HCT116 (cell line): Measurements from ENCODE around the gene KRT83. TPM values are rescaled to one million over a fixed set of nuclear protein-coding genes. Genes with fewer than 3 reads are reported as not detected.
A peak's percentile ranks its signal among the peaks of the same experiment; 100 is the strongest.

ENCODE experiments used
- ATAC-seq: fragments of 200-7000 bp; cut with Tn5 transposase; 2 replicates; pipeline ENCODE4 v1.9.1; 2020; ENCODE audit warnings: mild to moderate bottlenecking, moderate library complexity
- BruUV-seq: library from RNA; stranded (reverse); fragments of 400-500 nt; replicated peaks from 2 replicates; lab custom pipeline; 2021; lab: Mats Ljungman, UMichigan
- CTCF ChIA-PET: fragments of 300-600 bp; sonication (Branson Sonifier 250); formaldehyde crosslinking; loops from one replicate; lab custom pipeline; 2021; ENCODE audit warnings: antibody characterized with exemption; lab: Charles Lee
- POLR2A ChIA-PET: fragments of 300-600, 350-600 bp; sonication (Branson Sonifier 250); formaldehyde crosslinking; loops from one replicate; lab custom pipeline; 2021; ENCODE audit warnings: antibody characterized with exemption; lab: Charles Lee
- RAD21 ChIA-PET, 2 experiments: fragments of 300-600 bp; sonication (Branson Sonifier 250); formaldehyde crosslinking; loops; one replicate each; lab custom pipeline; 2023; ENCODE audit warnings: low total read pairs in 2 of 2; ENCODE audit not compliant: uncharacterized antibody in 2 of 2, unreplicated experiment in 2 of 2, low non-redundant PET in 1 of 2; lab: Charles Lee
- DNase-seq: peaks from one replicate; pipeline ENCODE4 v3.0.0-alpha.2; 2010; ENCODE audit warnings: low read depth, low spot score
- H2AFZ ChIP-seq: fragments of 200-600 bp; shearing (Covaris generic), sonication (generic); 2 replicates; pipeline ENCODE4 v1.6.1; 2017; ENCODE audit warnings: low read depth, mixed run types, mixed read lengths, antibody characterized with exemption, low read length; ENCODE audit not compliant: poor library complexity, severe bottlenecking
- H3K27ac ChIP-seq: 2 replicates; pipeline ENCODE4 v1.5.1; 2012; ENCODE audit warnings: low read depth, low read length
- H3K27me3 ChIP-seq: fragments of 200-600 bp; sonication (generic); 2 replicates; pipeline ENCODE4 v1.6.1; 2016; ENCODE audit warnings: mixed run types, low read length, mixed read lengths; ENCODE audit not compliant: insufficient read depth
- H3K36me3 ChIP-seq, 2 experiments: fragments of 200-500 bp in 1 of 2; fragments of 200-600 bp in 1 of 2; sonication (Bioruptor generic) in 1 of 2; sonication (generic) in 1 of 2; 2 replicates each; pipeline versions ENCODE4 v1.5.1 to v1.6.1; 2014 to 2016; ENCODE audit warnings: low read length in 2 of 2, inconsistent platforms in 1 of 2, mixed read lengths in 1 of 2, mixed run types in 1 of 2; ENCODE audit not compliant: insufficient read depth in 2 of 2, control insufficient read depth in 1 of 2
- H3K4me1 ChIP-seq, 2 experiments: fragments of 200-600 bp in 1 of 2; sonication (generic) in 1 of 2; 2 replicates each; pipeline versions ENCODE4 v1.5.1 to v1.6.1; 2012 to 2017; ENCODE audit warnings: low read length in 2 of 2, inconsistent platforms in 1 of 2, mild to moderate bottlenecking in 1 of 2, mixed read lengths in 1 of 2, mixed run types in 1 of 2, moderate library complexity in 1 of 2; ENCODE audit not compliant: insufficient read depth in 2 of 2, control insufficient read depth in 1 of 2
- H3K4me2 ChIP-seq: fragments of 200-600 bp; sonication (generic); 2 replicates; pipeline ENCODE4 v1.6.1; 2017; ENCODE audit warnings: mixed run types, low read length, mixed read lengths
- H3K4me3 ChIP-seq, 2 experiments: fragments of 200-600 bp in 1 of 2; sonication (generic) in 1 of 2; replicated peaks in 1 of 2; 2 replicates each; pipeline ENCODE4 v1.5.1; 2011 to 2016; ENCODE audit warnings: low read length in 2 of 2, control low read depth in 1 of 2, low read depth in 1 of 2, mild to moderate bottlenecking in 1 of 2, mixed read lengths in 1 of 2, mixed run types in 1 of 2
- H3K79me2 ChIP-seq: fragments of 200-600 bp; sonication (generic); 2 replicates; pipeline ENCODE4 v1.6.1; 2017; ENCODE audit warnings: mild to moderate bottlenecking, mixed run types, low read length, moderate library complexity, mixed read lengths; ENCODE audit not compliant: insufficient read depth
- H3K9ac ChIP-seq: fragments of 200-600 bp; sonication (generic); 2 replicates; pipeline ENCODE4 v1.6.1; 2016; ENCODE audit warnings: low read length, mixed read lengths
- H3K9me2 ChIP-seq: fragments of 200-600 bp; sonication (generic), shearing (Covaris generic); 2 replicates; pipeline ENCODE4 v1.6.1; 2017; ENCODE audit warnings: mixed run types, mild to moderate bottlenecking, moderate library complexity; ENCODE audit not compliant: insufficient read depth
- H3K9me3 ChIP-seq, 2 experiments: fragments of 200-500 bp in 1 of 2; fragments of 200-600 bp in 1 of 2; sonication (Bioruptor generic) in 1 of 2; sonication (generic) in 1 of 2; 2 replicates each; pipeline ENCODE4 v1.6.1; 2014 to 2017; ENCODE audit warnings: low read length in 2 of 2, mixed read lengths in 2 of 2, inconsistent platforms in 1 of 2, low read depth in 1 of 2, mild to moderate bottlenecking in 1 of 2, mixed run types in 1 of 2, moderate library complexity in 1 of 2; ENCODE audit not compliant: control insufficient read depth in 1 of 2, insufficient read depth in 1 of 2
- H4K20me1 ChIP-seq: fragments of 200-600 bp; sonication (generic), shearing (Covaris generic); 2 replicates; pipeline ENCODE4 v1.6.1; 2017; ENCODE audit warnings: mixed run types, mild to moderate bottlenecking, moderate library complexity; ENCODE audit not compliant: insufficient read depth
- CBX3 ChIP-seq: IDR thresholded peaks from 2 replicates; pipeline ENCODE4 v1.6.1; 2012; ENCODE audit warnings: low read depth
- CEBPB ChIP-seq: IDR thresholded peaks from 2 replicates; pipeline ENCODE4 v1.6.1; 2012; ENCODE audit warnings: low read depth
- EZH2phosphoT487 ChIP-seq: fragments of 200-600 bp; IDR thresholded peaks from 2 replicates; pipeline ENCODE4 v1.6.1; 2018; ENCODE audit warnings: antibody characterized with exemption, borderline replicate concordance
- JUND ChIP-seq: IDR thresholded peaks from 2 replicates; pipeline ENCODE4 v1.6.1; 2012
- RAD21 ChIP-seq: IDR thresholded peaks from 2 replicates; pipeline ENCODE4 v1.6.1; 2012; ENCODE audit warnings: low read depth, mild to moderate bottlenecking
- YY1 ChIP-seq: IDR thresholded peaks from 2 replicates; pipeline ENCODE4 v1.6.1; 2011; ENCODE audit warnings: low read length, low read depth, moderate library complexity, mild to moderate bottlenecking; ENCODE audit not compliant: insufficient replicate concordance; ENCODE audit errors: extremely low read depth
- ZNF274 ChIP-seq: fragments of 200-500 bp; sonication (Bioruptor generic); IDR thresholded peaks from 2 replicates; pipeline ENCODE4 v1.6.1; 2014; ENCODE audit warnings: mild to moderate bottlenecking, low read depth, low read length, inconsistent platforms
- intact Hi-C: fragments of 100-400 bp; cut with micrococcal nuclease; formaldehyde crosslinking; loops from 2 replicates; pipeline ENCODE4 v1.10.0; 2022
- total RNA-seq: library from RNA; stranded (reverse); gene quantifications from one replicate; pipeline ENCODE4 v1.2.1, GENCODE V29; 2021; ENCODE audit not compliant: unreplicated experiment
- TF ChIP-seq, protein P1 (sequence below): IDR thresholded peaks from 2 replicates; pipeline ENCODE4 v1.6.1; 2012; ENCODE audit warnings: low read depth
- TF ChIP-seq, protein P2 (sequence below): IDR thresholded peaks from 2 replicates; pipeline ENCODE4 v1.6.1; 2011; ENCODE audit warnings: mild to moderate bottlenecking, low read length, moderate library complexity; ENCODE audit not compliant: insufficient replicate concordance; ENCODE audit errors: extremely low read depth
- TF ChIP-seq, protein P3 (sequence below), 3 experiments: fragments of 200-600 bp in 1 of 3; sonication (generic) in 1 of 3; IDR thresholded peaks in 2 of 3; conservative IDR thresholded peaks in 1 of 3; 2 replicates each; pipeline ENCODE4 v1.5.1; 2012 to 2017; ENCODE audit warnings: low read depth in 2 of 3, low read length in 2 of 3, antibody characterized with exemption in 1 of 3, borderline replicate concordance in 1 of 3, control low read depth in 1 of 3, mild to moderate bottlenecking in 1 of 3, mixed read lengths in 1 of 3, mixed run types in 1 of 3, moderate library complexity in 1 of 3; ENCODE audit not compliant: insufficient read depth in 1 of 3
- TF ChIP-seq, protein P4 (sequence below): IDR thresholded peaks from 2 replicates; pipeline ENCODE4 v1.6.1; 2012
- TF ChIP-seq, protein P5 (sequence below): IDR thresholded peaks from 2 replicates; pipeline ENCODE4 v1.6.1; 2012

KRT83 gene
- total RNA-seq, 1 experiment from 2014 or later: not detected

DNA sequence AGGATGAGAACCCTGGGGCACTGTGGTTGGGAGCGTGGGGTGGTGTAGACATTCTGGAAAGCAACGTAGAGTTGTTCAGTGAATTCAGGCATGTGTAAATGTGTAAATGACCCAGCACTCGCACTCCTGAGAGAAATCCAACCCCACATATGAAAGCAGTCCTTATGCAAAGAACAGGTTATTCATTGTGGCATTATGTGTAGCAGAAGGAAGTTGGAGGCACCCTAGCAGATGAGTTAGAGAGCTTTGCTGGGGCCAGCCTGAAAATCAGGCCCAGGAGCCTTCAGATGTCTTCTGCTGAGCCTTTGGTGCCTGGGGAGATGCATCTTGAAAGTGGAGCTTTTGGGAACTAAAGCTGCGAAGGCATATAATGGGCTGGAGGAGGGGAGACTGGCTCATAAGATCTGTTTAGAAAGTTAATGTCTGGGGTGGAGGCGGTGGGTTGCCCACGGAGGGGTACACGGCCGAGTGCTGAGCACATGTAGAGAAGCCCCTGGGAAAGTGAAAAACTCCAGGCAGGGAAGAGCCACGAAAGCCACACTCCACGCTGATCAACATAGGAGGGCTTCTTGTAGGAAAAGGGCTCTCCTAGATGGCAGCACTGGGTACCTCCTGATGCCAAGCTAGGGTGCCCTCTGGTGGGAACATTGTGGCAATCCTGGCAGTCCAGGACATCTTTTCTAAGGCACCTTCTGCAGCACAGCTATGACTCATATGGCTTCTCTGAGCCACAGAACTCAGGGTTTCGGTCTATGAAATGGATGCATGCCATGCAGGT lies 6.0 kb upstream of the KRT83 start:
- Histone ChIP-seq H3K9ac (no peak overlapping the region), H3K27ac (no peak overlapping the region), H3K79me2 (no peaks in the 10 kb centered on the region), H4K20me1 (no peaks in the 10 kb centered on the region), H3K27me3 (no peaks in the 10 kb centered on the region; the same call in 1 of the 2 replicates), H3K9me2 (no peaks in the 10 kb centered on the region), H2AFZ (peak overlapping the region; percentile 90), H3K4me3 (no peak overlapping the region; a peak in 1 of 4 replicates), H3K36me3 (no peaks in the 10 kb centered on the region), H3K9me3 (no peaks in the 10 kb centered on the region), H3K4me2 (peak overlapping the region; percentile 32), H3K4me1 (peaks cover 0 to 15% of the 10 kb centered on the region in 2 experiments; a peak in 2 of 4 replicates)
- RAD21 ChIA-PET: interaction anchor here (0.6 to 2.1 kb wide), 13 partner anchors 19 to 184 kb away, joined by 3 to 9 read pairs (median 4); no protein-coding TSS in a partner anchor
- TF ChIP-seq ZNF274: no peak
- TF ChIP-seq, protein P1, sequence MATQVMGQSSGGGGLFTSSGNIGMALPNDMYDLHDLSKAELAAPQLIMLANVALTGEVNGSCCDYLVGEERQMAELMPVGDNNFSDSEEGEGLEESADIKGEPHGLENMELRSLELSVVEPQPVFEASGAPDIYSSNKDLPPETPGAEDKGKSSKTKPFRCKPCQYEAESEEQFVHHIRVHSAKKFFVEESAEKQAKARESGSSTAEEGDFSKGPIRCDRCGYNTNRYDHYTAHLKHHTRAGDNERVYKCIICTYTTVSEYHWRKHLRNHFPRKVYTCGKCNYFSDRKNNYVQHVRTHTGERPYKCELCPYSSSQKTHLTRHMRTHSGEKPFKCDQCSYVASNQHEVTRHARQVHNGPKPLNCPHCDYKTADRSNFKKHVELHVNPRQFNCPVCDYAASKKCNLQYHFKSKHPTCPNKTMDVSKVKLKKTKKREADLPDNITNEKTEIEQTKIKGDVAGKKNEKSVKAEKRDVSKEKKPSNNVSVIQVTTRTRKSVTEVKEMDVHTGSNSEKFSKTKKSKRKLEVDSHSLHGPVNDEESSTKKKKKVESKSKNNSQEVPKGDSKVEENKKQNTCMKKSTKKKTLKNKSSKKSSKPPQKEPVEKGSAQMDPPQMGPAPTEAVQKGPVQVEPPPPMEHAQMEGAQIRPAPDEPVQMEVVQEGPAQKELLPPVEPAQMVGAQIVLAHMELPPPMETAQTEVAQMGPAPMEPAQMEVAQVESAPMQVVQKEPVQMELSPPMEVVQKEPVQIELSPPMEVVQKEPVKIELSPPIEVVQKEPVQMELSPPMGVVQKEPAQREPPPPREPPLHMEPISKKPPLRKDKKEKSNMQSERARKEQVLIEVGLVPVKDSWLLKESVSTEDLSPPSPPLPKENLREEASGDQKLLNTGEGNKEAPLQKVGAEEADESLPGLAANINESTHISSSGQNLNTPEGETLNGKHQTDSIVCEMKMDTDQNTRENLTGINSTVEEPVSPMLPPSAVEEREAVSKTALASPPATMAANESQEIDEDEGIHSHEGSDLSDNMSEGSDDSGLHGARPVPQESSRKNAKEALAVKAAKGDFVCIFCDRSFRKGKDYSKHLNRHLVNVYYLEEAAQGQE: no peak
- TF ChIP-seq, protein P2, sequence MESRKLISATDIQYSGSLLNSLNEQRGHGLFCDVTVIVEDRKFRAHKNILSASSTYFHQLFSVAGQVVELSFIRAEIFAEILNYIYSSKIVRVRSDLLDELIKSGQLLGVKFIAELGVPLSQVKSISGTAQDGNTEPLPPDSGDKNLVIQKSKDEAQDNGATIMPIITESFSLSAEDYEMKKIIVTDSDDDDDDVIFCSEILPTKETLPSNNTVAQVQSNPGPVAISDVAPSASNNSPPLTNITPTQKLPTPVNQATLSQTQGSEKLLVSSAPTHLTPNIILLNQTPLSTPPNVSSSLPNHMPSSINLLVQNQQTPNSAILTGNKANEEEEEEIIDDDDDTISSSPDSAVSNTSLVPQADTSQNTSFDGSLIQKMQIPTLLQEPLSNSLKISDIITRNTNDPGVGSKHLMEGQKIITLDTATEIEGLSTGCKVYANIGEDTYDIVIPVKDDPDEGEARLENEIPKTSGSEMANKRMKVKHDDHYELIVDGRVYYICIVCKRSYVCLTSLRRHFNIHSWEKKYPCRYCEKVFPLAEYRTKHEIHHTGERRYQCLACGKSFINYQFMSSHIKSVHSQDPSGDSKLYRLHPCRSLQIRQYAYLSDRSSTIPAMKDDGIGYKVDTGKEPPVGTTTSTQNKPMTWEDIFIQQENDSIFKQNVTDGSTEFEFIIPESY: no peak
- TF ChIP-seq, protein P3, sequence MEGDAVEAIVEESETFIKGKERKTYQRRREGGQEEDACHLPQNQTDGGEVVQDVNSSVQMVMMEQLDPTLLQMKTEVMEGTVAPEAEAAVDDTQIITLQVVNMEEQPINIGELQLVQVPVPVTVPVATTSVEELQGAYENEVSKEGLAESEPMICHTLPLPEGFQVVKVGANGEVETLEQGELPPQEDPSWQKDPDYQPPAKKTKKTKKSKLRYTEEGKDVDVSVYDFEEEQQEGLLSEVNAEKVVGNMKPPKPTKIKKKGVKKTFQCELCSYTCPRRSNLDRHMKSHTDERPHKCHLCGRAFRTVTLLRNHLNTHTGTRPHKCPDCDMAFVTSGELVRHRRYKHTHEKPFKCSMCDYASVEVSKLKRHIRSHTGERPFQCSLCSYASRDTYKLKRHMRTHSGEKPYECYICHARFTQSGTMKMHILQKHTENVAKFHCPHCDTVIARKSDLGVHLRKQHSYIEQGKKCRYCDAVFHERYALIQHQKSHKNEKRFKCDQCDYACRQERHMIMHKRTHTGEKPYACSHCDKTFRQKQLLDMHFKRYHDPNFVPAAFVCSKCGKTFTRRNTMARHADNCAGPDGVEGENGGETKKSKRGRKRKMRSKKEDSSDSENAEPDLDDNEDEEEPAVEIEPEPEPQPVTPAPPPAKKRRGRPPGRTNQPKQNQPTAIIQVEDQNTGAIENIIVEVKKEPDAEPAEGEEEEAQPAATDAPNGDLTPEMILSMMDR (IDR thresholded peaks at IDR 0.05 in 2 of 3, conservative IDR thresholded peaks at IDR 0.05 in 1 of 3; ENCODE audit: borderline replicate concordance in 1 of 3, insufficient read depth in 1 of 3, low read depth in 2 of 3, low read length in 2 of 3): peak; percentile 97 to 100 (median 99)
- no peak for TF ChIP-seq CEBPB
- no peak; the same call in 1 of the 2 replicates for TF ChIP-seq JUND
- TF ChIP-seq EZH2phosphoT487: no peak
- TF ChIP-seq CBX3: peak; percentile 89; the same call in 1 of the 2 replicates
- TF ChIP-seq RAD21: peak; percentile 97
- TF ChIP-seq, protein P4, sequence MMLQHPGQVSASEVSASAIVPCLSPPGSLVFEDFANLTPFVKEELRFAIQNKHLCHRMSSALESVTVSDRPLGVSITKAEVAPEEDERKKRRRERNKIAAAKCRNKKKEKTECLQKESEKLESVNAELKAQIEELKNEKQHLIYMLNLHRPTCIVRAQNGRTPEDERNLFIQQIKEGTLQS: no peak
- TF ChIP-seq, protein P5, sequence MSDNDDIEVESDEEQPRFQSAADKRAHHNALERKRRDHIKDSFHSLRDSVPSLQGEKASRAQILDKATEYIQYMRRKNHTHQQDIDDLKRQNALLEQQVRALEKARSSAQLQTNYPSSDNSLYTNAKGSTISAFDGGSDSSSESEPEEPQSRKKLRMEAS: peak; percentile 74
- TF ChIP-seq YY1: peak; percentile 47
- CTCF ChIA-PET: interaction anchor here (0.6 to 3.6 kb wide), 48 partner anchors 9 to 653 kb away, joined by 3 to 23 read pairs (median 6); partner anchors contain the start of gene KRT80
- ATAC-seq: peak; percentile 99
- BruUV-seq: no TSS peak
- POLR2A ChIA-PET: interaction anchor here (0.6 to 2.4 kb wide), 7 partner anchors 48 to 182 kb away, joined by 3 to 15 read pairs (median 3); partner anchors contain the start of gene KRT80
- intact Hi-C loops: loop anchor here (1.0 to 5.0 kb wide), 5 partner anchors 47 to 545 kb away; no protein-coding TSS in a partner anchor
- peak; percentile 96 for DNase-seq
